H1 (cell line): ENCODE data around the gene VWF. TPM values are rescaled to one million over a fixed set of nuclear protein-coding genes. Genes with fewer than 3 reads are reported as not detected.
A peak's percentile ranks its signal among the peaks of the same experiment; 100 is the strongest.

ENCODE experiments used
- CTCF ChIA-PET: fragments of 300-600 bp; sonication (Branson Sonifier 250); formaldehyde crosslinking; loops from one replicate; lab custom pipeline; 2021; ENCODE audit not compliant: partially characterized antibody; lab: Charles Lee
- POLR2A ChIA-PET: fragments of 300-600 bp; sonication (Branson Sonifier 250); formaldehyde crosslinking; loops from one replicate; lab custom pipeline; 2021; ENCODE audit warnings: inconsistent platforms; ENCODE audit not compliant: partially characterized antibody; lab: Charles Lee
- DNase-seq, 2 experiments: peaks; one replicate each; pipeline versions ENCODE4 v3.0.0 to v3.0.0-alpha.2; 2010 to 2022; ENCODE audit warnings: low spot score in 2 of 2, low read depth in 1 of 2, mixed read lengths in 1 of 2
- FAIRE-seq: peaks from 2 replicates; lab custom pipeline; 2011; peaks lifted over from hg19 to GRCh38; lab: Jason Lieb, UNC
- H2AFZ ChIP-seq: 2 replicates; pipeline ENCODE4 v1.8.1; 2012; ENCODE audit warnings: low read length, inconsistent platforms
- H2AK5ac ChIP-seq: 2 replicates; pipeline ENCODE4 v1.6.1; 2013; ENCODE audit warnings: low read depth, low read length
- H2BK120ac ChIP-seq: replicated peaks from 2 replicates; pipeline ENCODE3; 2013; ENCODE audit warnings: low read depth, low read length, inconsistent platforms
- H2BK12ac ChIP-seq: 2 replicates; pipeline ENCODE4 v1.6.1; 2013; ENCODE audit warnings: low read depth, low read length
- H2BK15ac ChIP-seq: 2 replicates; pipeline ENCODE4 v1.6.1; 2013; ENCODE audit warnings: low read length
- H2BK20ac ChIP-seq: 2 replicates; pipeline ENCODE4 v1.6.1; 2013; ENCODE audit warnings: low read length
- H2BK5ac ChIP-seq: 2 replicates; pipeline ENCODE4 v1.6.1; 2013; ENCODE audit warnings: low read depth, low read length
- H3K14ac ChIP-seq: 2 replicates; pipeline ENCODE4 v1.6.1; 2013; ENCODE audit warnings: inconsistent platforms; ENCODE audit not compliant: insufficient read length
- H3K18ac ChIP-seq: 2 replicates; pipeline ENCODE4 v1.6.1; 2013; ENCODE audit warnings: low read length; ENCODE audit errors: extremely low read depth
- H3K23ac ChIP-seq: 2 replicates; pipeline ENCODE4 v1.6.1; 2013; ENCODE audit warnings: inconsistent platforms; ENCODE audit not compliant: insufficient read length
- H3K23me2 ChIP-seq: 2 replicates; pipeline ENCODE4 v1.6.1; 2013; ENCODE audit warnings: low read depth, low read length
- H3K27ac ChIP-seq: 2 replicates; pipeline ENCODE4 v1.6.1; 2011; ENCODE audit warnings: low read depth, low read length, inconsistent platforms
- H3K27me3 ChIP-seq, 4 experiments: replicated peaks in 1 of 4; 1 replicate in 1 of 4; 2 replicates in 3 of 4; pipeline versions ENCODE4 v1.6.1 to v1.8.1; 2011 to 2013; ENCODE audit warnings: low read length in 3 of 4, mild to moderate bottlenecking in 3 of 4, inconsistent platforms in 2 of 4, mixed read lengths in 2 of 4, moderate library complexity in 1 of 4; ENCODE audit not compliant: control insufficient read depth in 3 of 4, insufficient read depth in 3 of 4; ENCODE audit errors: extremely low read depth in 1 of 4
- H3K36me3 ChIP-seq, 4 experiments: 2 replicates each; pipeline versions ENCODE4 v1.6.1 to v1.8.1; 2011 to 2013; ENCODE audit warnings: mild to moderate bottlenecking in 4 of 4, low read length in 3 of 4, moderate library complexity in 2 of 4, control low read depth in 1 of 4, inconsistent platforms in 1 of 4; ENCODE audit not compliant: insufficient read depth in 4 of 4, control insufficient read depth in 2 of 4
- H3K4ac ChIP-seq: replicated peaks from 2 replicates; pipeline ENCODE3; 2013; ENCODE audit warnings: low read length, low read depth, mixed read lengths, inconsistent platforms; ENCODE audit not compliant: insufficient read length
- H3K4me1 ChIP-seq, 4 experiments: replicated peaks in 1 of 4; 1 replicate in 1 of 4; 2 replicates in 3 of 4; pipeline versions ENCODE4 v1.6.1 to v1.8.1; 2011 to 2013; ENCODE audit warnings: low read length in 3 of 4, inconsistent platforms in 2 of 4, mixed read lengths in 1 of 4; ENCODE audit not compliant: insufficient read depth in 4 of 4, control insufficient read depth in 3 of 4
- H3K4me2 ChIP-seq, 2 experiments: 2 replicates each; pipeline versions ENCODE4 v1.6.1 to v1.8.1; 2011 to 2013; ENCODE audit warnings: low read depth in 2 of 2, low read length in 2 of 2, control low read depth in 1 of 2, inconsistent platforms in 1 of 2, mild to moderate bottlenecking in 1 of 2; ENCODE audit not compliant: insufficient read depth in 1 of 2
- H3K4me3 ChIP-seq, 4 experiments: fragments of 200-600, 300-600 bp in 1 of 4; sonication (generic), shearing (Covaris generic), sonication (Bioruptor Twin) in 1 of 4; 2 replicates each; pipeline versions ENCODE4 v1.5.1 to v1.8.1; 2011 to 2016; ENCODE audit warnings: low read length in 4 of 4, low read depth in 3 of 4, control low read depth in 2 of 4, inconsistent platforms in 2 of 4, mild to moderate bottlenecking in 2 of 4, mixed read lengths in 1 of 4, moderate library complexity in 1 of 4; ENCODE audit not compliant: insufficient read depth in 2 of 4; ENCODE audit errors: extremely low read depth in 1 of 4
- H3K56ac ChIP-seq: replicated peaks from 2 replicates; pipeline ENCODE3; 2013; ENCODE audit warnings: low read depth, mild to moderate bottlenecking, mixed read lengths, low read length, inconsistent platforms; ENCODE audit not compliant: insufficient read length
- H3K79me1 ChIP-seq: 2 replicates; pipeline ENCODE4 v1.6.1; 2013; ENCODE audit warnings: low read depth, low read length, control low read depth
- H3K79me2 ChIP-seq, 2 experiments: 2 replicates each; pipeline versions ENCODE4 v1.6.1 to v1.8.1; 2012 to 2013; ENCODE audit warnings: low read length in 2 of 2, mild to moderate bottlenecking in 2 of 2, inconsistent platforms in 1 of 2; ENCODE audit not compliant: insufficient read depth in 2 of 2, control insufficient read depth in 1 of 2
- H3K9ac ChIP-seq, 4 experiments: replicated peaks in 1 of 4; 1 replicate in 1 of 4; 2 replicates in 3 of 4; pipeline versions ENCODE4 v1.6.1 to v1.8.1; 2011 to 2013; ENCODE audit warnings: low read depth in 3 of 4, low read length in 3 of 4, control low read depth in 2 of 4, mild to moderate bottlenecking in 2 of 4, moderate library complexity in 2 of 4, inconsistent platforms in 1 of 4; ENCODE audit errors: extremely low read depth in 1 of 4
- H3K9me3 ChIP-seq, 2 experiments: 2 replicates each; pipeline versions ENCODE4 v1.6.1 to v1.8.1; 2012 to 2013; ENCODE audit warnings: mild to moderate bottlenecking in 2 of 2, moderate library complexity in 2 of 2, control low read depth in 1 of 2, inconsistent platforms in 1 of 2, low read depth in 1 of 2, low read length in 1 of 2, mixed read lengths in 1 of 2; ENCODE audit not compliant: insufficient read depth in 2 of 2
- H4K20me1 ChIP-seq, 2 experiments: replicated peaks in 1 of 2; 2 replicates each; pipeline versions ENCODE3 to v1.8.1; 2011 to 2013; ENCODE audit warnings: inconsistent platforms in 2 of 2, low read length in 2 of 2, mild to moderate bottlenecking in 1 of 2; ENCODE audit not compliant: insufficient read depth in 2 of 2, control insufficient read depth in 1 of 2
- H4K5ac ChIP-seq: 2 replicates; pipeline ENCODE4 v1.6.1; 2013; ENCODE audit warnings: low read length, low read depth, mixed read lengths, inconsistent platforms; ENCODE audit not compliant: insufficient read length
- H4K8ac ChIP-seq: 2 replicates; pipeline ENCODE4 v1.8.0; 2013; ENCODE audit warnings: mild to moderate bottlenecking, moderate library complexity, low read length, inconsistent platforms; ENCODE audit not compliant: insufficient read depth; ENCODE audit errors: extremely low read depth
- H4K91ac ChIP-seq: replicated peaks from 2 replicates; pipeline ENCODE3; 2013; ENCODE audit warnings: low read length, mixed read lengths, inconsistent platforms; ENCODE audit not compliant: insufficient read length
- BCL11A ChIP-seq, 2 experiments: IDR thresholded peaks; one replicate each; pipeline ENCODE4 v1.6.1; 2011; ENCODE audit warnings: low read depth in 2 of 2, low read length in 2 of 2, mild to moderate bottlenecking in 2 of 2
- CEBPB ChIP-seq: IDR thresholded peaks from 2 replicates; pipeline ENCODE4 v1.6.1; 2012; ENCODE audit warnings: low read depth, low read length
- E2F6 ChIP-seq: IDR thresholded peaks from 2 replicates; pipeline ENCODE4 v1.6.1; 2012; ENCODE audit warnings: inconsistent platforms
- GABPA ChIP-seq: IDR thresholded peaks from 2 replicates; pipeline ENCODE4 v1.6.1; 2011; ENCODE audit warnings: mild to moderate bottlenecking, low read length, moderate library complexity, borderline replicate concordance; ENCODE audit not compliant: insufficient read depth
- JUN ChIP-seq: IDR thresholded peaks from 2 replicates; pipeline ENCODE4 v1.6.1; 2011; ENCODE audit warnings: low read depth, mild to moderate bottlenecking, improper control_type of control experiment, low read length
- MAX ChIP-seq: IDR thresholded peaks from 2 replicates; pipeline ENCODE4 v1.6.1; 2012; ENCODE audit warnings: inconsistent platforms
- PHF8 ChIP-seq: fragments of 200-600 bp; sonication (generic); conservative IDR thresholded peaks from 2 replicates; pipeline ENCODE4 v1.7.1; 2012; ENCODE audit warnings: low read depth, mild to moderate bottlenecking, inconsistent platforms, low read length, moderate library complexity
- POU5F1 ChIP-seq: IDR thresholded peaks from 2 replicates; pipeline ENCODE4 v1.6.1; 2011; ENCODE audit warnings: low read depth, mild to moderate bottlenecking, low read length, moderate library complexity
- RAD21 ChIP-seq, 2 experiments: IDR thresholded peaks in 1 of 2; conservative IDR thresholded peaks in 1 of 2; 2 replicates each; pipeline ENCODE4 v1.6.1; 2011; ENCODE audit warnings: low read depth in 2 of 2, low read length in 2 of 2, improper control_type of control experiment in 1 of 2, inconsistent platforms in 1 of 2, mild to moderate bottlenecking in 1 of 2, moderate library complexity in 1 of 2
- SAP30 ChIP-seq: fragments of 300-600 bp; sonication (generic); IDR thresholded peaks from 2 replicates; pipeline ENCODE4 v1.7.1; 2012; ENCODE audit warnings: low read length, moderate library complexity, mild to moderate bottlenecking, inconsistent platforms; ENCODE audit not compliant: insufficient read depth, insufficient replicate concordance
- SRF ChIP-seq: IDR thresholded peaks from 2 replicates; pipeline ENCODE4 v1.6.1; 2011; ENCODE audit warnings: mild to moderate bottlenecking, low read depth, low read length, moderate library complexity
- TEAD4 ChIP-seq: IDR thresholded peaks from 2 replicates; pipeline ENCODE4 v1.6.1; 2012; ENCODE audit warnings: low read depth, low read length, inconsistent platforms, mixed read lengths
- WGBS, 2 experiments: shearing (Covaris generic) in 1 of 2; methylation state at CpG; one replicate each; pipeline versions ENCODE4 v1.1.6 to v1.1.7; 2013 to 2015; ENCODE audit warnings: low lambda C conversion rate in 2 of 2, mixed read lengths in 2 of 2, inconsistent platforms in 1 of 2, low coverage in 1 of 2, missing lambda C conversion rate in 1 of 2; ENCODE audit not compliant: insufficient replicate concordance in 2 of 2, insufficient coverage in 1 of 2, insufficient read length in 1 of 2; ENCODE audit errors: extremely low coverage in 1 of 2, missing lambda C conversion rate in 1 of 2; 5-methylcytosine and 5-hydroxymethylcytosine counted together
- polyA plus RNA-seq, 7 experiments: library from polyadenylated mRNA; depleted of rRNA in 3 of 7; stranded (reverse) in 5 of 7; unstranded in 2 of 7; fragments of >200 nt in 5 of 7; fragments of 200-250 nt in 2 of 7; gene quantifications; 1 replicate in 5 of 7; 2 replicates in 1 of 7; 4 replicates in 1 of 7; pipeline versions ENCODE4 v1.2.1 to v1.2.3, GENCODE V29; 2011 to 2013; ENCODE audit warnings: missing spikeins in 2 of 7, mixed read lengths in 2 of 7
- total RNA-seq: library from RNA; stranded (reverse); fragmentation: NEBNext Ultra II Directional; extraction: Animal tissue kit (Norgen Biotek cat#: 25700); gene quantifications from 2 replicates; pipeline ENCODE4 v1.2.1, GENCODE V29; 2021

Gene VWF
- total and polyA plus RNA-seq, 2 of the 8 experiments (the other 6 are each of a cell fraction or from before 2014, with no cell fraction given) = 0.39 to 0.60 TPM

GRCh38 chr12:6066651-6067050 lies 57.8 kb downstream of the VWF start:
- H2BK15ac ChIP-seq = 0 out of 2 replicates have a peak overlapping the region, but pooled peaks have one; percentile 40
- H3K4ac ChIP-seq = no peak overlapping the region
- no peak for FAIRE-seq
- H3K18ac ChIP-seq = no peak overlapping the region
- no peaks in the 10 kb centered on the region for H3K27me3 ChIP-seq
- no peak overlapping the region for H3K9ac ChIP-seq
- no peak overlapping the region for H3K23ac ChIP-seq
- H2BK5ac ChIP-seq = no peak overlapping the region
- H3K4me3 ChIP-seq = no peak overlapping the region
- H3K36me3 ChIP-seq = no peaks in the 10 kb centered on the region
- POLR2A ChIA-PET = interaction anchor here (1.0 kb wide), 1 partner anchor 245 kb away, joined by 3 read pairs; no protein-coding TSS in a partner anchor
- no peaks in the 10 kb centered on the region for H3K23me2 ChIP-seq
- H2AK5ac ChIP-seq = no peak overlapping the region
- CTCF ChIA-PET = interaction anchor here (1.1 to 12.1 kb wide), 9 partner anchors 8 to 218 kb away, joined by 3 to 130 read pairs (median 7); no protein-coding TSS in a partner anchor
- no peak overlapping the region for H2BK12ac ChIP-seq
- H2BK120ac ChIP-seq = no peak overlapping the region
- no peak overlapping the region for H3K4me2 ChIP-seq
- H4K8ac ChIP-seq = no peak overlapping the region
- no peak for DNase-seq
- no peak overlapping the region for H3K27ac ChIP-seq
- no peak overlapping the region for H4K5ac ChIP-seq
- no peaks in the 10 kb centered on the region for H3K79me2 ChIP-seq
- H3K79me1 ChIP-seq = no peaks in the 10 kb centered on the region
- H3K14ac ChIP-seq = no peak overlapping the region
- no peak overlapping the region for H2AFZ ChIP-seq
- H2BK20ac ChIP-seq = no peak overlapping the region
- peaks cover 0 to 5% (median 2%) of the 10 kb centered on the region in 4 experiments; a peak in 4 of 7 replicates for H3K4me1 ChIP-seq
- no peaks in the 10 kb centered on the region for H3K9me3 ChIP-seq
- H4K91ac ChIP-seq = no peak overlapping the region
- 92% methylated on average over 1 of the region's 1 CpG; no CpG with 5 or more reads in 1 of the 2 experiments for WGBS, 2 experiments
- H4K20me1 ChIP-seq = no peaks in the 10 kb centered on the region
- no peak overlapping the region for H3K56ac ChIP-seq
- TF ChIP-seq E2F6 (no peak), JUN (no peak), POU5F1 (no peak), RAD21 (IDR thresholded peaks at IDR 0.05 in 1 of 2, conservative IDR thresholded peaks at IDR 0.05 in 1 of 2; ENCODE audit: low read depth in 2 of 2, low read length in 2 of 2) (no peak), SAP30 (no peak), PHF8 (no peak), TEAD4 (no peak), CEBPB (no peak), GABPA (no peak), MAX (no peak), SRF (no peak), BCL11A (IDR thresholded peaks at IDR 0.05; ENCODE audit: low read depth in 2 of 2, low read length in 2 of 2) (no peak)
